ENCODE results near the gene AMBRA1. TPM values are rescaled to one million over a fixed set of nuclear protein-coding genes. Genes with fewer than 3 reads are reported as not detected.

Gene AMBRA1
- polyA plus RNA-seq, 2 of the 4 experiments (the other 2 are of a cell fraction): 11.5 to 13.4 TPM

DNA sequence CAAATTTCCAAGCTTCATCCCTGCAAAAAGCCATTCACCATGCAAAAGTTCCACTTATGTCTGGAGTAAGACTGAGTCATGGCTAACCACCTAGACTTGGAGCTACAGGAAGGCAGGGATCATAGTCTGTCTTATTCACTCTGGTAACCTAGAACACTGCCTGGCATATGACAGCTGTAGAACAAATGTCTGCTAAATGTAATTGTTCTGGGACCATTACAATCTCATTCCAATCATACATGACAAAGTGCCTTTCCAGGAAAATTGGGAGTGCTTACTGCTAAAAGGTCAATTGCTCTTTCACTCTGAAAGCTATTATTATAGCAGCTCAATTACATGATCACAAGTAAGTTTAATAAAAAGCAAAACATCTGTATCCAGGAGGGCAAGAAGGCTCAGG is 103.2 kb downstream of the AMBRA1 start:
- POLR2A ChIA-PET: interaction anchor here (1.0 to 1.4 kb wide), 2 partner anchors 9 to 32 kb away, joined by 3 read pairs; no protein-coding TSS in a partner anchor
- no peak for FAIRE-seq
- H3K4me3 ChIP-seq: no peak overlapping the region
- no peaks in the 10 kb centered on the region for H3K9me3 ChIP-seq
- no peak overlapping the region for H3K27ac ChIP-seq
- TF ChIP-seq HDAC2 (IDR thresholded peaks at IDR 0.05) (no peak), JUNB (IDR thresholded peaks at IDR 0.05) (no peak), EP300 (IDR thresholded peaks at IDR 0.05) (no peak), RFX5 (IDR thresholded peaks at IDR 0.05) (no peak), CBX2 (IDR thresholded peaks at IDR 0.05; ENCODE audit: borderline replicate concordance, low read depth) (no peak), NPAS2 (CRISPR knock-in tag; IDR thresholded peaks at IDR 0.05; ENCODE audit: borderline replicate concordance) (no peak), FOSL2 (IDR thresholded peaks at IDR 0.05) (no peak), FOSL2 (CRISPR knock-in tag; IDR thresholded peaks at IDR 0.05) (no peak), MAZ (IDR thresholded peaks at IDR 0.05; ENCODE audit: borderline replicate concordance, low read depth, low read length) (no peak), JUN (IDR thresholded peaks at IDR 0.05) (no peak), RNF2 (IDR thresholded peaks at IDR 0.05; ENCODE audit: borderline replicate concordance, low read depth) (no peak), KDM5A (IDR thresholded peaks at IDR 0.05) (no peak)
- TF ChIP-seq, protein P1, sequence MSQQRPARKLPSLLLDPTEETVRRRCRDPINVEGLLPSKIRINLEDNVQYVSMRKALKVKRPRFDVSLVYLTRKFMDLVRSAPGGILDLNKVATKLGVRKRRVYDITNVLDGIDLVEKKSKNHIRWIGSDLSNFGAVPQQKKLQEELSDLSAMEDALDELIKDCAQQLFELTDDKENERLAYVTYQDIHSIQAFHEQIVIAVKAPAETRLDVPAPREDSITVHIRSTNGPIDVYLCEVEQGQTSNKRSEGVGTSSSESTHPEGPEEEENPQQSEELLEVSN (IDR thresholded peaks at IDR 0.05; ENCODE audit: borderline replicate concordance, low read depth): no peak
- no peaks in the 10 kb centered on the region for H3K4me1 ChIP-seq
- no peak for DNase-seq (ENCODE audit: low read depth in 1 of 2, low spot score in 1 of 2)
- H3K4me2 ChIP-seq: no peak overlapping the region
- peak in 1 of 2 experiments; percentile 49; a peak in 2 of 6 replicates for ATAC-seq
- CTCF ChIA-PET: interaction anchor here (0.6 to 7.2 kb wide), 32 partner anchors 10 to 193 kb away, joined by 3 to 91 read pairs (median 6); partner anchors contain the start of genes ATG13, CHRM4 and HARBI1

GRCh38 chr11:46489656-46490560 is 103.9 kb downstream of the AMBRA1 start:
- Histone ChIP-seq H3K4me1 (no peaks in the 10 kb centered on the region), H3K9me3 (no peaks in the 10 kb centered on the region), H3K4me2 (no peak overlapping the region), H3K27ac (no peak overlapping the region), H3K4me3 (no peak overlapping the region)
- ATAC-seq (peak; percentile 96 to 98), FAIRE-seq (no peak), DNase-seq (ENCODE audit: low read depth in 1 of 2, low spot score in 1 of 2) (peak; percentile 56 to 66)
- POLR2A ChIA-PET: interaction anchor here (1.0 to 1.4 kb wide), 2 partner anchors 10 to 32 kb away, joined by 3 read pairs; no protein-coding TSS in a partner anchor
- CTCF ChIA-PET: interaction anchor here (0.6 to 7.2 kb wide), 36 partner anchors 10 to 406 kb away, joined by 3 to 91 read pairs (median 4); partner anchors contain the start of genes ATG13, CHRM4 and HARBI1
- WGBS (ENCODE audit: missing lambda C conversion rate): 69% methylated on average over 6 of the region's 6 CpGs
- TF ChIP-seq SMC3 (IDR thresholded peaks at IDR 0.05) (peak; percentile 71), RAD21 (conservative IDR thresholded peaks at IDR 0.05 in 1 of 2, IDR thresholded peaks at IDR 0.05 in 1 of 2) (peak; percentile 56 to 61), RARB (CRISPR knock-in tag; IDR thresholded peaks at IDR 0.05) (no peak)
- TF ChIP-seq, protein P2, sequence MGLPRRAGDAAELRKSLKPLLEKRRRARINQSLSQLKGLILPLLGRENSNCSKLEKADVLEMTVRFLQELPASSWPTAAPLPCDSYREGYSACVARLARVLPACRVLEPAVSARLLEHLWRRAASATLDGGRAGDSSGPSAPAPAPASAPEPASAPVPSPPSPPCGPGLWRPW (IDR thresholded peaks at IDR 0.05): no peak
- TF ChIP-seq, protein P3, sequence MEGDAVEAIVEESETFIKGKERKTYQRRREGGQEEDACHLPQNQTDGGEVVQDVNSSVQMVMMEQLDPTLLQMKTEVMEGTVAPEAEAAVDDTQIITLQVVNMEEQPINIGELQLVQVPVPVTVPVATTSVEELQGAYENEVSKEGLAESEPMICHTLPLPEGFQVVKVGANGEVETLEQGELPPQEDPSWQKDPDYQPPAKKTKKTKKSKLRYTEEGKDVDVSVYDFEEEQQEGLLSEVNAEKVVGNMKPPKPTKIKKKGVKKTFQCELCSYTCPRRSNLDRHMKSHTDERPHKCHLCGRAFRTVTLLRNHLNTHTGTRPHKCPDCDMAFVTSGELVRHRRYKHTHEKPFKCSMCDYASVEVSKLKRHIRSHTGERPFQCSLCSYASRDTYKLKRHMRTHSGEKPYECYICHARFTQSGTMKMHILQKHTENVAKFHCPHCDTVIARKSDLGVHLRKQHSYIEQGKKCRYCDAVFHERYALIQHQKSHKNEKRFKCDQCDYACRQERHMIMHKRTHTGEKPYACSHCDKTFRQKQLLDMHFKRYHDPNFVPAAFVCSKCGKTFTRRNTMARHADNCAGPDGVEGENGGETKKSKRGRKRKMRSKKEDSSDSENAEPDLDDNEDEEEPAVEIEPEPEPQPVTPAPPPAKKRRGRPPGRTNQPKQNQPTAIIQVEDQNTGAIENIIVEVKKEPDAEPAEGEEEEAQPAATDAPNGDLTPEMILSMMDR (IDR thresholded peaks at IDR 0.05): peak; percentile 73

DNA sequence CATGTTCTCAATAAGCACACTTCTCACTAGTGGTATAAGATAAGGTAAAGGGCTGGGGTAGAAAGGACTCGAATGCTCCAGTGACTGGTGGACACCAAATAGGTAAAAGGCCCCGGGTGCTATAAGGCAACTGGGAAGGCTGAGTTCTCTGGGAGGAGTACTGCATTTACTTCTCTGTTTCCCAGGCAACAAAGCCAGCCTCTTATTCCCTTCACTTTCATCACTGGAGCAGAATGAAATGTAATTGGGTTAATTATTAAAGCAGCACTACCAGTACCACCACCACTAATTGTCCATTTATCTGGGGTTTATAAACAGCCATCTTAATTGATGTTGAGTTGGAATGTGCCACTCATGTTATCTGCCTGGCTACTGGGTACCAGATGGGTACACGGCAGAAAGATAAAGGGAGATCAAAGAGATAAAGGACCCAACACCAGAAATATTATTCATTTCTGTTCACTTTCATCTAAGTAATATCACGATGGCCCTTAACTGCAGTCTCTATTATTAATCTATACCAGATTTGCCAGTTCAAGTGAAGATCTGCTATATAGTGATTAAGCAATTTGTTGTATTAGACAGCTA is 107.9 kb downstream of the AMBRA1 start:
- 91% methylated on average over 4 of the region's 4 CpGs for WGBS (ENCODE audit: missing lambda C conversion rate)
- H3K27ac ChIP-seq: no peak overlapping the region
- ATAC-seq (no peak), DNase-seq (ENCODE audit: low read depth in 1 of 2, low spot score in 1 of 2) (no peak), FAIRE-seq (no peak)
- no peak overlapping the region for H3K4me2 ChIP-seq
- H3K9me3 ChIP-seq: no peaks in the 10 kb centered on the region
- no peak overlapping the region for H3K4me3 ChIP-seq
- POLR2A ChIA-PET: no interaction called here
- H3K4me1 ChIP-seq: no peaks in the 10 kb centered on the region
- TF ChIP-seq ZNF302 (CRISPR knock-in tag; IDR thresholded peaks at IDR 0.05) (no peak), CBX8 (IDR thresholded peaks at IDR 0.05) (no peak), EP300 (IDR thresholded peaks at IDR 0.05) (no peak), RCOR1 (IDR thresholded peaks at IDR 0.05; ENCODE audit: low read depth, low read length) (no peak), HOXB5 (CRISPR knock-in tag; IDR thresholded peaks at IDR 0.05) (no peak), NR3C1 (IDR thresholded peaks at IDR 0.05) (no peak), RAD21 (conservative IDR thresholded peaks at IDR 0.05 in 1 of 2, IDR thresholded peaks at IDR 0.05 in 1 of 2) (no peak), CHD2 (IDR thresholded peaks at IDR 0.05; ENCODE audit: low read length, partially characterized antibody) (no peak), ZSCAN20 (CRISPR knock-in tag; IDR thresholded peaks at IDR 0.05) (no peak), HDAC2 (IDR thresholded peaks at IDR 0.05) (no peak), CBX2 (IDR thresholded peaks at IDR 0.05; ENCODE audit: borderline replicate concordance, low read depth) (no peak), FOSB (CRISPR knock-in tag; IDR thresholded peaks at IDR 0.05) (no peak), BHLHE40 (IDR thresholded peaks at IDR 0.05; ENCODE audit: low read depth, low read length) (no peak)
- TF ChIP-seq, protein P4, sequence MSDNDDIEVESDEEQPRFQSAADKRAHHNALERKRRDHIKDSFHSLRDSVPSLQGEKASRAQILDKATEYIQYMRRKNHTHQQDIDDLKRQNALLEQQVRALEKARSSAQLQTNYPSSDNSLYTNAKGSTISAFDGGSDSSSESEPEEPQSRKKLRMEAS (IDR thresholded peaks at IDR 0.05): no peak
- TF ChIP-seq, protein P2 (IDR thresholded peaks at IDR 0.05): no peak
- TF ChIP-seq, protein P1 (IDR thresholded peaks at IDR 0.05; ENCODE audit: borderline replicate concordance, low read depth): no peak
- CTCF ChIA-PET: interaction anchor here (0.9 to 3.1 kb wide), 5 partner anchors 10 to 43 kb away, joined by 3 to 13 read pairs (median 4); no protein-coding TSS in a partner anchor

Data from A549 (cell line).